ENCODE results near the gene PHYKPL. TPM values are rescaled to one million over a fixed set of nuclear protein-coding genes. Genes with fewer than 3 reads are reported as not detected.

The PHYKPL gene
- total RNA-seq, 4 donors from 2014 or later: 25.0 to 54.6 (median 33.7) TPM

DNA sequence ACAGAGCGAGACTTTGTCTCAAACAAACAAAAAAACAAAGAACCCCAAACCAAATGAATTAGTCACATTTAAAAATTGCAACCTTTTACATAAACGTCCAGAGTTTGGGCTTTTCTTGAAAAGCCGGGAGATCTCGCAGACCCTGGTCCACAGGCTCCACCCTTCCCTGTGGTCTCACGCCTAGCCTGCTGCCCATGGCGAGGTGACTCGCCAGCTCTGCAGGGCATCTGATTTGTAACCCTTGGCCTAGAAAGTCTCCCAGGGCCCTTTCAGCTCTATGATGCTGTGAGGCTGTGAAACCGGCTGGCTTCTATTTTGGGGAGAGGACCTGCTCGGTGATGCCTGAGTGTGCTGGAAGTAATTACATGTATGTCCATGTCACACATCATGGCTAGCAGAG is 44.7 kb upstream of the PHYKPL start:
- in situ Hi-C loops (cut with MboI; ENCODE audit: low sequenced_read_pairs in 4 of 4): loop anchor here in 1 of 4 donors (25.0 kb wide), 1 partner anchor 1210 kb away; no protein-coding TSS in a partner anchor
- Histone ChIP-seq H3K4me3 (no peak overlapping the region), H3K36me3 (no peaks in the 10 kb centered on the region), H3K27ac (no peak overlapping the region), H3K27me3 (no peaks in the 10 kb centered on the region), H3K9me3 (no peaks in the 10 kb centered on the region), H3K4me1 (no peaks in the 10 kb centered on the region)
- no peak for DNase-seq
- no peak for TF ChIP-seq POLR2A (IDR thresholded peaks at IDR 0.05)
- TF ChIP-seq, protein P1, sequence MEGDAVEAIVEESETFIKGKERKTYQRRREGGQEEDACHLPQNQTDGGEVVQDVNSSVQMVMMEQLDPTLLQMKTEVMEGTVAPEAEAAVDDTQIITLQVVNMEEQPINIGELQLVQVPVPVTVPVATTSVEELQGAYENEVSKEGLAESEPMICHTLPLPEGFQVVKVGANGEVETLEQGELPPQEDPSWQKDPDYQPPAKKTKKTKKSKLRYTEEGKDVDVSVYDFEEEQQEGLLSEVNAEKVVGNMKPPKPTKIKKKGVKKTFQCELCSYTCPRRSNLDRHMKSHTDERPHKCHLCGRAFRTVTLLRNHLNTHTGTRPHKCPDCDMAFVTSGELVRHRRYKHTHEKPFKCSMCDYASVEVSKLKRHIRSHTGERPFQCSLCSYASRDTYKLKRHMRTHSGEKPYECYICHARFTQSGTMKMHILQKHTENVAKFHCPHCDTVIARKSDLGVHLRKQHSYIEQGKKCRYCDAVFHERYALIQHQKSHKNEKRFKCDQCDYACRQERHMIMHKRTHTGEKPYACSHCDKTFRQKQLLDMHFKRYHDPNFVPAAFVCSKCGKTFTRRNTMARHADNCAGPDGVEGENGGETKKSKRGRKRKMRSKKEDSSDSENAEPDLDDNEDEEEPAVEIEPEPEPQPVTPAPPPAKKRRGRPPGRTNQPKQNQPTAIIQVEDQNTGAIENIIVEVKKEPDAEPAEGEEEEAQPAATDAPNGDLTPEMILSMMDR (IDR thresholded peaks at IDR 0.05 in 4 of 5, conservative IDR thresholded peaks at IDR 0.05 in 1 of 5): no peak
- intact Hi-C loops (cut with DNase I; ENCODE audit: low total_unique reads): no loop called here
- no peak for ATAC-seq

DNA sequence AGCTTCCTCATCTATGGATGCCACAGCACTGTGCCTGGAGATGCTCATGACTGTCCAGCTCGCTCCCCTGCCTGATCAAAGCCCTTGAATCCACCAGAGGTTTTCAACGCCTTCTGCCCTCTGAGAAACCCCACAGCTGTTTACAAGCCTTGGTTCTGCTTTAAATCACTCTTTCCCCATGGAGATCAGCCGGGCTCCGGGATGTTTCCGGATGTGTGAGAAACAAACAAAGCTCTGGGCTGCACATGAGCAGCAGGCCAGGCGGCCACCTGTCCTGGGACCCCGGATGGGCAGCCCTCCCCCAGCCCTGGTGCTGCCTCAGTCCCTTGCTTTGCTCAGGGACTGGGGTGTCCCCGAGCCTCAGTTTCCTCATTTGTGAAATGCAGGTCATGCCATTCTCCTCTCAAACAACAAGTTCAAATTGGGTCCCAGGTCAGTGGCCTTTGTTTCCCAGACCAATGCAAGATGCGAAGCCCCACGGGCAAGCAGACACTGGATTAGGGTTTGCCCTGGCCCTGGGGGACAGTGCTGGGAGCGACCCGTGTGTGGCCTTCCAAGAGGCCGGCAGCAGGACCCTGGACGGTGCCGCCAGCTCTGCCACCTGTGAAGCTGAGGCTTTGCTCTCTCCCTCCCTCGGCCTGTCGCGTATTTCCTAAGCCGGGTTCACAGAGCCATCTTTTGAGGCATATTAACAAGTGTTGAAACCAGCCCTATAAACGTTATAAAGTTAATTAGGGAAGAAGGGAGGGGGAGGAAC is 42.4 kb upstream of the PHYKPL start:
- H3K27ac ChIP-seq: no peak overlapping the region
- TF ChIP-seq POLR2A (IDR thresholded peaks at IDR 0.05): no peak
- TF ChIP-seq, protein P1 (IDR thresholded peaks at IDR 0.05 in 4 of 5, conservative IDR thresholded peaks at IDR 0.05 in 1 of 5): no peak
- no peak overlapping the region for H3K4me3 ChIP-seq
- no peaks in the 10 kb centered on the region for H3K9me3 ChIP-seq
- DNase-seq (no peak), ATAC-seq (no peak)
- no peaks in the 10 kb centered on the region for H3K36me3 ChIP-seq
- H3K27me3 ChIP-seq: no peaks in the 10 kb centered on the region
- intact Hi-C loops (cut with DNase I; ENCODE audit: low total_unique reads): no loop called here
- no peaks in the 10 kb centered on the region for H3K4me1 ChIP-seq
- in situ Hi-C loops (cut with MboI; ENCODE audit: low sequenced_read_pairs in 4 of 4): loop anchor here in 2 of 4 donors (25.0 kb wide), 2 partner anchors 587 to 1212 kb away; partner anchors contain the start of gene ZNF354B (in 1 of the 2)

DNA sequence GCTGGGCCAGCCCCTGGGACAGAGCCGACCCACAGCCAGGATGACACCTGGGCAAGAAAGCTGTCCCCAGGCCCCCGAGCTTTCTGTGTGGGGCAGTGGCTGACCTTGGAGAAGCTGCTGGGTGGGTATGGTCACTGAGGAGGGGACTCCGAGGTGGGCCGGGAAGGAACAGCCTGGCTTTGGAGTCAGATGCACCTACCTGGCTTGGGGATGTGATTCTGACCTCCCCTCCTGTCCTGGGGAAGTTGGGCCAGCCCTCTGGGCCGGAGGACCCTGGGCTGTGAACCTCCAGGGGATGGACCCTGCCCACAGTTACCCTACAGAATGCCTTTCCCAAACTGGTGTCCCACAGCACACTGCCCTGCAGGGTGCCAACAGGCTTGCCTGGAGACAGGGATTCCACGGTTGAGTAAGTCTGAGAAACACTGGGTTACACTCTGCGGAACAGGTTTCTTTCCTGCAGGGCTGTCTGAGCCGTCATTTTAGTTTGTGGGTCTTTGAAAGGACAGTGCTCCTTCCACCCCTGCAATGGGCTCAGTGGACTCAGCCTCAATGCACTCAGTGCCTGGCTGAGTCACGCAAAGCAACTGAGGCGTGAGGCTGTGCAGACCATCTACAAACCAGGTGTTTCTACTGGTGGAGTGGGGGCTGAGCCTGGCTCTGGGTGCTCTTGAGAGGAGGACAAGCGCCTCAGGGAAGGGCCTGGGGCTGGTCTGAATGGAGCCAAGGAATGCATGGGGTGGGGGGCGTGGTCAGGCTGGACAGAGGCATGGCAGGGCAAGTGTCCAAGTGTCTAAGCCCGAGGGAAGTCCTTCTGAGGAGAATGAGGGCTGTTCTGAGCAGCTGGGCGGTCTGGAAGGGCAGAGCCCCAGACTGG is 41.3 kb upstream of the PHYKPL start:
- in situ Hi-C loops (cut with MboI; ENCODE audit: low sequenced_read_pairs in 4 of 4) (loop anchor here in 1 of 4 donors (25.0 kb wide), 1 partner anchor 588 kb away; the partner anchor contains the start of gene ZNF354B), intact Hi-C loops (cut with DNase I; ENCODE audit: low total_unique reads) (no loop called here)
- Histone ChIP-seq H3K9me3 (no peaks in the 10 kb centered on the region), H3K36me3 (no peaks in the 10 kb centered on the region), H3K4me1 (no peaks in the 10 kb centered on the region), H3K27me3 (no peaks in the 10 kb centered on the region), H3K27ac (no peak overlapping the region), H3K4me3 (no peak overlapping the region)
- TF ChIP-seq, protein P1 (IDR thresholded peaks at IDR 0.05 in 4 of 5, conservative IDR thresholded peaks at IDR 0.05 in 1 of 5): no peak
- ATAC-seq (no peak), DNase-seq (no peak)

DNA sequence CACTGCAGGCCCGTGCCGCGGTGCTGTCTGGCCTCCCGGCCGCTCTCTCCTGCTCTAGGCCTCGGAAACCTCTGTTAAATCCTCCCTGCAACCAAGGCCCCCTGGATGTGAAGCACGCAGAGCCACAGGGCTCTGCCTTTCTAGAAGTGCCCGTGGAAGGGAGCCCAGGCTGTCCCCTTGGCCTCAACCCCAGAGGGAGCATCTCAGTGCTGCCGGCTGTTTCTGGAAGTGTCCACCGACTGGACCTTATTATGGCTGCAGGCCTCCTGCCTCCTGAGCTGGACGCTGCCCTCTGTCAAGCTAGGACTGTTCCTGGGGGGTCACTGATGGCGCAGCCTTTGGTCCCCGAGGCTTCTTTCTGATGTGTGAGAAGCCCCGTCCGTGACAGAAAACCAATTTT is 40.4 kb upstream of the PHYKPL start:
- Histone ChIP-seq H3K4me1 (no peaks in the 10 kb centered on the region), H3K27ac (no peak overlapping the region), H3K4me3 (no peak overlapping the region), H3K36me3 (no peaks in the 10 kb centered on the region), H3K27me3 (no peaks in the 10 kb centered on the region), H3K9me3 (no peaks in the 10 kb centered on the region)
- TF ChIP-seq POLR2A (IDR thresholded peaks at IDR 0.05): no peak
- TF ChIP-seq, protein P1 (IDR thresholded peaks at IDR 0.05 in 4 of 5, conservative IDR thresholded peaks at IDR 0.05 in 1 of 5): no peak
- DNase-seq: no peak
- ATAC-seq: no peak
- in situ Hi-C loops (cut with MboI; ENCODE audit: low sequenced_read_pairs in 4 of 4): loop anchor here in 1 of 4 donors (25.0 kb wide), 1 partner anchor 589 kb away; the partner anchor contains the start of gene ZNF354B
- intact Hi-C loops (cut with DNase I; ENCODE audit: low total_unique reads): no loop called here

Data from gastrocnemius medialis (tissue), 4 donors.